Hepatocyte (in vitro differentiated cells): ENCODE results near the gene MAP3K5.

Experiments
- EZH2 ChIP-seq: fragments of 200-600 bp; sonication (generic); IDR thresholded peaks from 2 replicates; pipeline ENCODE4 v1.6.1; 2016; ENCODE audit warnings: antibody characterized with exemption, mild to moderate bottlenecking, borderline replicate concordance
- TF ChIP-seq, protein P1 (sequence below): fragments of 200-600 bp; sonication (generic); IDR thresholded peaks from 2 replicates; pipeline ENCODE4 v1.5.1; 2016; ENCODE audit warnings: antibody characterized with exemption, mild to moderate bottlenecking; ENCODE audit not compliant: poor library complexity

GRCh38 chr6:136795996-136796395, 3.7 kb upstream of the MAP3K5 start:
- TF ChIP-seq, protein P1, sequence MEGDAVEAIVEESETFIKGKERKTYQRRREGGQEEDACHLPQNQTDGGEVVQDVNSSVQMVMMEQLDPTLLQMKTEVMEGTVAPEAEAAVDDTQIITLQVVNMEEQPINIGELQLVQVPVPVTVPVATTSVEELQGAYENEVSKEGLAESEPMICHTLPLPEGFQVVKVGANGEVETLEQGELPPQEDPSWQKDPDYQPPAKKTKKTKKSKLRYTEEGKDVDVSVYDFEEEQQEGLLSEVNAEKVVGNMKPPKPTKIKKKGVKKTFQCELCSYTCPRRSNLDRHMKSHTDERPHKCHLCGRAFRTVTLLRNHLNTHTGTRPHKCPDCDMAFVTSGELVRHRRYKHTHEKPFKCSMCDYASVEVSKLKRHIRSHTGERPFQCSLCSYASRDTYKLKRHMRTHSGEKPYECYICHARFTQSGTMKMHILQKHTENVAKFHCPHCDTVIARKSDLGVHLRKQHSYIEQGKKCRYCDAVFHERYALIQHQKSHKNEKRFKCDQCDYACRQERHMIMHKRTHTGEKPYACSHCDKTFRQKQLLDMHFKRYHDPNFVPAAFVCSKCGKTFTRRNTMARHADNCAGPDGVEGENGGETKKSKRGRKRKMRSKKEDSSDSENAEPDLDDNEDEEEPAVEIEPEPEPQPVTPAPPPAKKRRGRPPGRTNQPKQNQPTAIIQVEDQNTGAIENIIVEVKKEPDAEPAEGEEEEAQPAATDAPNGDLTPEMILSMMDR: no peak
- TF ChIP-seq EZH2: no peak
